NCI-H2196 (cell line): ENCODE results near the gene RASD1.
A peak's percentile ranks its signal among the peaks of the same experiment; 100 is the strongest.

Experiments used
- DNase-seq: peaks from one replicate; lab custom pipeline; 2025; ENCODE audit not compliant: unreplicated experiment; lab: John Stamatoyannopoulos, UW

The RASD1 gene

GRCh38 chr17:17511881-17512858 is 16.0 kb upstream of the RASD1 start:
- DNase-seq = peak; percentile 50

DNA sequence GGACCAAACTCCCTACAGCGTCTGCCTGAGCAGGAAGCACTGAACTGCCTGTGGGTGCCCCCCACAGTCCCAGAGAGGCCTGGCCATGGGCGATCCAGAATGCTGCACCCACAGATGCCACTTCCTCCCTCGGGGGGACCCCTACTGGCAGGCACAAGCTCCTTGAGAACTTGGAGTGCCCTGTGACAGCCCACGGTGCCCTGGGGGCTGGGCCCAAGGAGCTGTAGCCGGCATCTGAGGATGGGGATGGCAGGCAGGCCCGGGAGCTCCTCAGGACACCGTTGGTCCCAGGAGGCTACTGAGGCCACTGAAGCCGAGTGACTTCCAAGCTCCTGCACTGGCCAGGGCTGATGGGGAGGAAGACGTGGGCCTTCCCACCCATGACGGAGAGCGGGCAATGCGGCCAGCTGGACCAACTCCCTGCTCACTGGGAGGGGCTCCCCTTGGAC is 15.1 kb upstream of the RASD1 start:
- DNase-seq = no peak

DNA sequence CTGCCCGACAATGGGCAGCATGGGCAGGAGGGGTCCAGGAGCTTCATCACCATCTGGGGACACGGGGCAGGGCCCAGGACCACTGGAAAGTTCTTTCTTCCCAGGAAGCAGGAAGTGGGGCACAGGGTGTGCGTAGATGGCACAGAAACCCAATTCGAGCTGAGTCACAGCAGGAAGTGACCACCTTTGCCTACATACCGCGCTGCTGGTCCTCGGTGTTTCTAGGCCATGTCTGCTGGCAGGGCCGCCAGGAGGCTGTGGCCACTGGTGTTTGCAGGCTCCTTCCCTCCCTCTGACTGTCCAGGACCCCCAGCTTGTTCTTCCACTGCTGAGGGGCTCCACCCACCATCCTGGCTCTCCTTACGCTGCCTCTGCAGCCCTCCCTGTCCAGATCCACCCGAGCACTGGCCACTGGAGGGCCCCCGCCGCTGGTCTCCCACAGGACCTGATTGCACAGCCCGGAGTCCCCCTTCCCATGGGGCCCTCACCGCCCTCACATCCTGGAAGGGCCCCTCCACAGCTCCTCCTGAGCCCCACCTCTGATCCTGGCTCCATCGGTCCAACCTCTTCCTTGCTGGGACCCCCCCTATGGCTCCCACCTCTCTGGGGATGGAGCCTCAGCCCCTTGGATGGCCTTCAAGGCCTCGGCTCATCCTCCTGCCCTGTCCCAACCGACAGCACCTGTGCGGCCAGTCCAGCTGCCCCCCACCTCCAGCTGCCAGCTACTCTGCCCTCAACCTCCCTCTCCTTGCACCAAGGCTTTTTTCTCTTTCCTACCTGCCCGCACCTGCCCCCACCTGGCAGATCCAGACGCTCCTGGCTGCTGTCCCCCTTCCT is 14.5 kb upstream of the RASD1 start:
- DNase-seq = no peak

- DNase-seq = no peak
Measured at GRCh38 chr17:17509601-17510425, 13.6 kb upstream of the RASD1 start.

DNA sequence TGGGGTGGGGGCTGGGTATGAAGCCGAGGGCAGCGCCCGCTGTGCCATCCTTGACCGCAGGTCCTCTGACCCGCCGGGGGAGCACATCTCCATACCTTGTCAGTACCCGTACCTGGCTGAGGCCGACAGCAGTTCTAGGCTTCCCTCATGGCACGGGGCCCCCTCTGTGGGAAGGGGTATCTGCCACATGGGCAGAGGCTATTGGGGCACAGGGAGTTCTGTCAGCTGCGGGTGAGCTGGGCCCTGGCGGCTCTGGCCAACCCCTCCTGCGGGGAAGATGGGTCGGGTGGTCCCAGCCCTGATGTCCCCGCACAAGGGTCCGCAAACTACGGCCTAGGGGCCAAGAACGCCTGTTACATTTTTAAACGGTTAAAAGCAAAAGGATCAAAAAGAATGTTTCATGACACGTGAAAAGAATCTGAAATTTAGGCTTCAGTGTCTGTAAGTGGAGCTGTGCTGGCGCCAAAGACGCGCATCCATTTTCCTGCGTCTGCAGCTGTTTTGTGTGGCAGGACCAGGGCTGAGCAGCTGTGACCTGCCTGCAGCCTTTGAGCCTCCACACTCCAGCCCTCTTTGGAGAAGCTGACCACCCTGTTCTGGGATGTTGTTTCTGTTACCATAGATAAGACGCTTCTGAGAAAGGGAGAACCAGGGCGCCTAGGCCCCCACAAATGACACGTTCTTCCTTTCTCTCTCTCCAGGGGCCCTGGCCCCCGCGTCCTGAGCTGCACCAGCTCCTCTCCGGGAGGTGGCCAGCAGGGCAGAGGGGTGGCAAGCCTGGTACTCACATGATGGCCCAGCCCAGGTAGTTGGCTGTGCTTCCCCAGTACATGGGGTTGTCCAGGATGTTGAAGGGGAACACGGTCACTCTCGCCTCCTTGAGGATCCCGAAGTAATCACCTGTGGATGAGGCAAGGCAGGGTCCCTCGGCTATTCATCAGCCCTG is 12.7 kb upstream of the RASD1 start:
- DNase-seq = no peak

DNA sequence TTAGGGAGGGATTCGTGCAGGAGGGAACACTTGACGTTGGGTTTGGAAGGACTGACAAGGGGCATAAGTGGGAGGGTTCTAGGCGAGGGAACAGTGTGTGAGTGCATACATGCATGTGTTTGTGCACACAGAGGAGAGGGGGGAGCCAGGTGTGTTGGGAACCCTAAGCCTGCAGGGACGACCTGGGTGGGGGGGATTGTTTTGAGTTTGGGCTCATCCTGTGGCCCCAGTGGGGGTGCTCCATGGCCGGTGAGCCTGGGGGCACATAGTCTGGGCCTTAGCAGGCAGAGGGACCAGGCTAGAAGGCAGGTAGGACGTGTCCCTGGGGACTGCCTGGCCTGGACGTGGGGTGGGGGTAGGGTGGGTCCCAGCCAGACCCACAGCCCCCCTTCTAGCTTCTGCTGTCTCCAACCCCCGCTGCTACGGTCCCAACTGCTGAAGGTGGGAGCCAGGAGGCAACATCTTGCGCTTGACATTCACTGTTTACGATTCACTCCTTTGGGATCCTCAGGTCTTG is 11.9 kb upstream of the RASD1 start:
- DNase-seq = no peak

DNA sequence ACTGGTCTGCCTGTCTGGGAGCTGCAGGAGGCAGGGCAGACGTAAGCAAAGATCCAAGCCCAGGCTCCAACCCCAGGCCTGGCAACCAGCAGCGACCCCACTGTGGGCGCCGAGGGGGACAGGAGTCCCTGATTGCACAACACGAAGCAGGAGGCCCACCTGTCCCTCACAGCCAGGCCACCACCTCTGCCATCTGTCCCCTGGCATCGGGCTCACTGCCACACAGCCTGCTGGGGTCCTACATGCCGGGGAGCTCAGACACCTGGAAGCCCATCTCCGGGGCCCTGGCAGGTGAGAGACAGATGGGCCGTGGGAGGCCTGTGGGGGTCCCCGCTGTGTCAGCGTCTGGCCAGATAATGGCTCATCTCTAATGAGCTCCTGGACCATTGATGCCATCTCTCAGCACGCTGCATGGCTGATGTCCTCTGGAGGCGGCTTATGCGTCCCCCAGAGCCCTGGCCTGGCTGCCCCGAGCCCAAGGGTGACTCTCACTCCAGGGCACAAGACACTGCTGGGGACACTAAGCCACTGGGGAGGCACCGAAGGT is 11.3 kb upstream of the RASD1 start:
- DNase-seq = no peak

GRCh38 chr17:17506893-17507464 is 10.8 kb upstream of the RASD1 start:
- DNase-seq = no peak

- no peak for DNase-seq
Measured at GRCh38 chr17:17506181-17506741, 10.1 kb upstream of the RASD1 start.

DNA sequence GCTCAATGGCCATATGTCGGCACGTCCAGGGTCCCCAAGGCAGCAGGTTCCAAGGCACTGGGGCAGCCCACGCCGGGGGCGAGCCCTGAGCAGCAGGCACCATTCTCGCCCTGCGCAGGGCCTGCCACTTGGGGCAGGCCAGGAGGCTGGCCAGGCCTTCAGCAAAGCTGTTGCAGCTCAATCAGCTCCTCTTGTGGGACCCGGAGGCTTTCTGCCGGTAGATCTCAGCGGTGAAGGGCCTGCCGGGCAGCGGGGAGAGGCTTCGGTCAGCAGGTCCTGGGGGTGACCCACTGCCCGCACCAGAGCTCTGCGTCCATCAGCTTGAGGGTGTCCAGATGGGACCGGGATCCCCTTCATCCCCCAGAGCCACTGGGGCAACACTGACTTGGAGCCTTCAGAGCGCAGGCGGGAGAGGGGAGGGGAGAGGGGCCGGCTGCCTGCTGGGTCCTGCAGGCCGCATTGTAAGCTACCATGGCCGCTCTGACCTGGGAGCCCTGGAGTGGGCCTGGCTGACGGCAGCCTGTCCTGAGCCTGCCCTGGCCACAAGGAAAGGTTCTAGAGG is 9.5 kb upstream of the RASD1 start:
- no peak for DNase-seq

- no peak for DNase-seq
Measured at GRCh38 chr17:17505151-17505550, 9.0 kb upstream of the RASD1 start.

DNA sequence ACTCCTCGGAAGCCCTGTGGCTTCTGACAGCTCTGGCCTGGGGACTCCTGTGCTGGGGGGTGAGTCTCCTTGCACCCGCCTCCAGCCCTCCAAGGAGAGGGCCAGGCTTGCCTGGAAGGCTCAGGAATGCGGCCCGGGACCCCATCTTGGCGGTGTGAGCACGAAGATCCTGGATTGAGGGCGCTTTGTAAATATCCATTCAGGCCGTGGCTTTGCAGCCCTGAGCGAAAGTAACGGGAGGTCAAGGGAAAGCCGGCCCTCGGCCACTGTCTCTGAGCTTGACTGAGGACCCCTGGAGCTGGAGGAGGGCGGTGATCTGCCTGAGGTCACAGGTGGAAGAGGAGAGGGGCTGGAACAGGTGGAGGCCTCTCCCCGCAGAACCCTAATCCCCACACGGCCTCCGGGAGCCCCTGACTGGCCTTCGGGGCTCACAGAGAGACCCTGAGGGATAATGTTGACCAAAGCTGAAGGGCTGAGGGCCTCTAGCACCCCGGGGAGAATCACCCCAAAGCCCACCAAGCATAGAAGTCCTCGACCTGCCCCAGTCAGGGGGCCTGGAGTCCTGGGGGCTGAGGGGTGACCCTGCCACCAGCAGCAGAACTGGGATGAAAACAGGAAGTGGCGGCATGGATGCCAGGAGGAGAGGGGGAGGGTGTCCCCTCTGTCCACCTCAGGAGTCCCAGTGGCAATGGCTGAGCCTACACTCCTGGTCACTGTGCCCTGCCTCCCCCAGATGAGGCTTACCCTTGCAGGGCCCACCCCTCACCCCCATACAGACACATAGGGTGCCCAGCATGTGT is 8.3 kb upstream of the RASD1 start:
- no peak for DNase-seq

DNA sequence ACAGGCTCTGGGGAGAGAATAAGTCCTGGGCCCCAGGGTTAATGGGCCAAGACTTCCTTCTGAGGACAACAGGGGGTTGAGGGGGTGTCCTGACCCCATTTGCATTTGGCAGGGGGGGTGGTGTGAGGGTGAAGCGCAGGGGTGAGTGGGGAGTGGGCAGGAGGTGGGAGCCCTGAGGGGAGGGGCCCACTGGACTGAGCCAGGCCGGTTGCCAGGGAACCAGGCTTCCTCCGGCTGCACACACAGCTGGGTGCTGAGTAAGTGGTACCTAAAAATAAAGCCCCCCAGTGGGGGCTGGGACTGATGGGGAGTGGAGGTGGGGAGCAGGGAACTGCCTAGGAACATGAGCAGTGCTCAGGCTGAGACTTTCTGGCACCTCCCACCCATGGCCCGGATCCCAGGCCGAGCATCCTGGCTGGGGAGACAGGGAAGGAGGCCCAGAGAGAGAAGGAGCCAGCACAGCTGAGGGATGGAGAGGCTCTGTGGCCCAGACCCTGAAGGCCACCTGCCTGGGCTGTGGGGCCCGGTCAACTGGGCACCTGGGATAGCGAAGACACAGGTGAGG is 7.5 kb upstream of the RASD1 start:
- no peak for DNase-seq

- no peak for DNase-seq
Measured at GRCh38 chr17:17502741-17503565, 6.8 kb upstream of the RASD1 start.

DNA sequence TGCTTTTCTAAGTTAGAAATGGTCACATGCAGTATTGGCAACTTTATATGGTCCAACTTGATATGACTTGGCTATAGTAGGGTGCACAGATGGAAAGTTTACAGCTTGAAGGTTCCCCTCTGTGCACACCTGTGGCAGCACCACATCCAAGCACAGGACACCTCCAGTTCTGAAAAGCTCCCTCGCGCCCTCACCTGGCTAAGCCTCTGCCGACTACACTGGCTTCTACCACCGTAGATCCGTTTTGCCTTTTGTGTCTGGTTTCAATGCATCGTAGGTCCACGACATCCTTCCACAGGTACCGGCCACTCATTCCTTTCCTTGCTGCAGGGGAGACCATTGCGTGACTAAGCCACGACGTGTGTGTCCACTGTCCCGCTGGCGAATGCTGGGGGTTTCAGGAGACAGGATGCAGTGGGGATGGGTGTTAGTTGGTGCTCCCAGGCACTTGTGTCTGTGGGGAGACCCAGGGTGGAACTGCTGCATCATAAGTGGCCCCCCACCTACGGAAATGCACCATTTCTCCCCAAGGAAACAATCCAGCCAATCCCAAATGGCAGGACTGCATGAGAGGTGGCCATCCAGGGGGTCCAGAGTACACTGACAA is 4.9 kb upstream of the RASD1 start:
- DNase-seq = no peak
